Measurements from ENCODE around the gene CCDC91.

CCDC91 gene

DNA sequence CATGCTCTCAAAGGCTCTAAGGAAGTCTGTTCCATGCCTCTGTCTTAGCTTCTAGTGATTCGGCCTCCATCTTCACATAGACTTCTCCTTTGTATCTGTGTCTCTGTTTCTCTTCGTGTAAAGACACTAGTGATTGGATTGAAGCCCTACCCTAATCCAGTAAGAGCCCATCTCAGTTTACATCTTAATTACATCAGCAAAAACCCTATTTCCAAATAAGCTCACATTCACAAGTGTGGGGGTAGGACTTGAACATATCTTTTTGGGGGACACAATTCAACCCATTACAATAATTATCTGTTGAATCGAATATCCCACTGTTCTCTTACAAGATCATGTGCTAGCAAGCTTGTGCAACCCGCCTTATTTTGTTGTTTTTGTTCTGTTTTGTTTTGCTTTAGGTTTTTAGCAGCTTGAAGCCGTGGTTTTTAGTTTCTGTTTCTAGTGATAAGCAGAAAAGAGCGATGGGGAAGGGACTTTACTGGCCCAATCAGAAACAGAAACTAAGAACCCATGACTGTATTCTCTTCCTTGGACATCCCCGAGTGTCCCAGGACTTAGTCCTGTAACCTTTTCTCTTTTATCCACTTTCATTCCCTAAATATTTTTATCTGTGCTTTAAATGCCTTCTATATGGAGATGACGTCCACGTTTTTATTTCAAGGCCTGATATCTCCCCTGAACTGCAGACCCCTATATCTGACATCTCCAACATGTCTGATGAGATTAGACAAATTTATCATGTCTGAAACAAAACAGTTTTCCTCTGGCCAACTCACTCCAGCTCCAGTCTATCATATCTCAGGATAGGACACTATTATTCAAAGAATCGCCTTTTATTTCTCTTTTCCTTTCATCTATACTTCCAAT lies 353.0 kb downstream of the CCDC91 start:
- DNase-seq = peak in 1 of 5 donors; percentile 49

DNA sequence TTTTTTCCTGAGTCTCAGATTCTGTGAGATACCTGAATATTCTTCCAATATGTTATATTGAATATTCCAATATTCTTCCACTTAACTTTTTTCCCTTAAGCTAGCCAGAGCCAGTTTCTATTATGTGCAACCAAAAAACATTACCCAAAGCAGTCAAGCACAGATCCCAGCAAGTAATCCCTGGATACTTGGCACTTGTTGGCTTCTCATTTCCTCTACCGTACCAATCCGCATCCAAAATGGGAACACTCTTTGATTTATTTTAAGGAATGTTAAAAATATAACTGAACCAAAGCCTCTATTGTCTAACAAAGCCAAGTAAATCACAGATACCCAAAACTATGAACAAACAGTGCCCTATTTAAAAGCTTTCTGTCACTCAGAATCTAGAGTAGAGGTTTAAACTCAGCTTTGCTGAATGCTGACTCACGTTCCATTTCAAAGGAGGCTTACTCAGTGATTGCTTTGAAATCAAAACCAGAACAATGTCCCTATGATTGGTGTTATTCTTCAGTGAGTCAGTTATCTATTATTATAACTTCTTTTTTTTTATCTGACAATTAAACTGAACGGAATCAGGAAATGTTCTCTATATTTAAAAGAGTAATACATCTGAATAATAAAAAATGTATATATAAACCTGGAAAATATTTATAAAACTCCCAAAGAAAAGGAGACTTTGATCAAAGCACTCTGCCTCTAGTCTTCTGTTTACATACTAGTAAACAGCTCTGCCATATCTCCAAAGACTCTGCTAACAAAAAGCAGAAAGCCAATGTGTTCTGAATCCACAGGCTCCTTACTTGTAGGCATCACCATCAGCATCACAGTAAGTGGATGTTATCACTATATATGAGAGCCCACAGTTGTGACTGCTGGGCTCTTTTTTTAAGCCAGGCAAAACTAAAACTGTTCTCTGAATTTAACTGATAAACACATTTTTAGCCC lies 360.8 kb downstream of the CCDC91 start:
- DNase-seq = no peak

DNA sequence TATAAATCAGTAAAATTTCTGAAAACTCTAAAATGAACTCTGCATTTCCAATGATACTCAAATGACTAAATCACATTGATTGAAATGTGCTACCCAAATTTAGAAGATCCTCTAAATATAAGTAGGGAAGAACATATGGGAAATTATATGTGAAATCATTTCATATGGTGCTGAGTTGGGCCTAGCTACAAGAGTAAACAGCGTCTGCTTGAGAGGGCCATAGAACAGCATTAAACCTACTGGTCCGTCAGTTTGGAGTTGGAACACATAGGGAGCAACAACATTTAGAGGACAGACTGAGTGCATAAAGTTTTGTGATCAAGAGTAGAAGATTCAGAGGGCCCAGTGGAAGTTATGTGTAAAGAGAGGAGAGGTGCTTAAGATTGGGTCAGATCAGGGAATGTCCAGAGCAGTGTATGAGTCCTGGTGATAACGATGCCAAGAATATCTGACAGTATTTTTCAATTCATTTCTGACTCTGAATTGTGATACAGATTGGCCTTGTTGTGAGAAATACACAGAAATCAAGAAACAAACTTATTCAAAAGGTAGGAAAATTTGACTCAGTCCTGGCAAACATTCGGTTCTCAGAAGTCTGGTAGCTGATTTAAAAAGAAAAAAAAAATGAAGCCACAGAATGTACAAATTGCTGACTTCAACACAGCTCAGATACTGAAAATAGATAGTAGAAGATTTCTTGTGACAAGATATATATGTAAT lies 362.2 kb downstream of the CCDC91 start:
- peak in 1 of 5 donors; percentile 37 for DNase-seq

DNA sequence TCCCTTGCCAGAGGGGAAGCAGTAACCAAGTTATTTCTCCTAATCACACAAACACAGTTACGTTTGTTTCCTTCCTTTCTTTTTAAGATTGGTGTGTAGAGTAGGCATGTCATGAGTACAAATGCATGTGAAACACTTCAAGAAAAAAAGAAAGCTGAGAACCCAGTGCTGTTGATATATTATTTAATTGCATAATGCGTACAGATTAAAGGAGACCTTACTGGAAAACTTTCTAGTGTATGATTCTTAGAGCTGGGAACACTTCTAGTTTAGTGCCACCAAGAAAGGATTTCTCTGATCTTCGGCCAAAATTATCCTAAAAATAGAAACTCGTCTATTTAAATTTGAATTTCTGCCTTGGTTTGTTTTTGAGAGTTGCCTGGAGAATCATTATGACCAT lies 365.5 kb downstream of the CCDC91 start:
- no peak for DNase-seq

DNA sequence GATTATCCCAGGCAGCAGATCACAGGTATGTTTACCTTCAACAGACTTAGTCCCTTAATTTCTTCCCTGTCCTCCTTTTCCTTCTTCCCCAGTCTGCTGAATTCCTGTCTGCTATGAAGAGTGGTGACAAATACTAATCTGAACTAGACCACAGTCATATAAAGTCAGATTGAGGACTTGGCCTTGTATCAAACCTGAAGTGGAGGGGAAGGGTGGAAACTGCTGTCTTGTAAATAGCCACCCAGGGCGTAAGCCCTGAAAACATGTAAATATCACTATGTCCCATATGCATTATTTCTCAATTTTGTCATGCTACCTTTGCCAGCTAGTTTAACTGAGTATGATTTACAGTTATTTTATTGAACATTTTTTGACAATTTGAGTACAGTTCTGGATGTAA lies 368.0 kb downstream of the CCDC91 start:
- no peak for DNase-seq

DNA sequence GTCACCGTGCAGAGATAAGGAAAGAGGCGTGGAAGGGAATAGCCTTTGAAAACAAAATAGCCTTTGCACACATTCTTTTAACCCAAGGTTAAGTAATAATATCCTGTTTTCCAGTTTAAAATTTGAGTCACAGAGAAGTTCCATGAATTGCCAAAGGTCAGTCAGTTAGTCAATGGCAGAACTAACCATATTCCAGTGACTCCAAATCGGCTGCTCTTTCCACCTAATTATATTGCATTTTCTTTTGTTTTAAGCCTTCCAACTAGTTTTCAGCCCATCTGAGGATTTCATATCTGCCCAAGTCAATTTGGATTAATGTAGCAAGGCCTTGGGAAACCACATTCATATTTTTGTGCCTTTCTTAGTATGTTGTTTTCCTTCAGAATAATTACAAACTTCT lies 373.0 kb downstream of the CCDC91 start:
- no peak for DNase-seq

DNA sequence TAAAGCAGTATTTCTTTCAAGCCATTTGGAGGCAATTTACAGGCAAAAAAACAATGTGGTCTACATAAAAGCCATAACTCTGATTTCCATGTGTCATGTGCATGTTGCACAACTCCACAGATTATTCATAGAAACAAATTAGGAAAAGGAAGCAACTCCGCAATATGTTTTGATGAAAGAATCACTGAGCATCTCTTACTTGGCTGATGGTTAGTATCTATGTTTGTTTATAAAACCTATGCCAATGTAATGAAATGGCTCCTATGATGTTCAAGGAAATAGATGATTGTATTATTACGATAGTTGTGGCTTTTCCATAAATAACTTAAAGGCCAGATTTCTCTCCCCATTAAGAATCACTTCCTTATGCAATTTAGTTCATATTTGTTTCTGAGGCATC lies 373.7 kb downstream of the CCDC91 start:
- no peak for DNase-seq

DNA sequence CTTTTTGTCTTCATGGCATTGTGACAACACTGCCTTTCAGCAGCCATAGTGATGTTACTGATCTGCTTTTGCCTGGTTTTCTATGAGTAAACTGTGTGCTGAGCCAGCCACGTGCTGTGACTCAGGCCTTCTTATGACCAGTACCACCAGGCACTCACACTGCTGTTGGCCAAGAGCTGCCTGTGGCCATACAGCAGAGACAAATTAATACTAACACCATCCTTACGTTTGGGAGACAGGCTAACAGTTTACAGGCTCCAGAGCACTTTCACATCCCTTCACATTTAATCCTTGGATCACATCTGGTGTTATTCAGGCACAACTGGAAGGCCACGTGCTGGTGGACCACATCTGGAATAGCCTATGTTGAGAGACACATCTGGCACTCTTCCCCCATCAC lies 377.9 kb downstream of the CCDC91 start:
- no peak for DNase-seq

DNA sequence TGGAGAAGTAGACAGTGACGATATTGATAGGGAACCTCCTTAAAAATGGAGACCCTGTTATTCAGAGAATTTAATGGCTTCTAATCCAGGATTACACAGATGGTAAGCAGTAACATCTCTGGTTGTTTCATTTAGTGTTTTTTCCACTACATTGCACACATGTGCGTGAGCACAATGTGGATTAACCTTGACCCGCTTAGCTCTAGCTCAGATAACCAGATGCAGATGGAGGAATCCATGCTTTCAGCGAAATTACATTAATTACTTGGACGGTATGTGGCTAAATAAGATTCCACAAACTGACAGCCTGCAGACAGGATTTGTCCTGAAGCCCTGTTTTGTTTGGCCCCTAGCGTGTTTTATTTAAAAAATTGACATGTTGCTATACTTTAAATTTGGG lies 378.4 kb downstream of the CCDC91 start:
- DNase-seq = no peak

DNA sequence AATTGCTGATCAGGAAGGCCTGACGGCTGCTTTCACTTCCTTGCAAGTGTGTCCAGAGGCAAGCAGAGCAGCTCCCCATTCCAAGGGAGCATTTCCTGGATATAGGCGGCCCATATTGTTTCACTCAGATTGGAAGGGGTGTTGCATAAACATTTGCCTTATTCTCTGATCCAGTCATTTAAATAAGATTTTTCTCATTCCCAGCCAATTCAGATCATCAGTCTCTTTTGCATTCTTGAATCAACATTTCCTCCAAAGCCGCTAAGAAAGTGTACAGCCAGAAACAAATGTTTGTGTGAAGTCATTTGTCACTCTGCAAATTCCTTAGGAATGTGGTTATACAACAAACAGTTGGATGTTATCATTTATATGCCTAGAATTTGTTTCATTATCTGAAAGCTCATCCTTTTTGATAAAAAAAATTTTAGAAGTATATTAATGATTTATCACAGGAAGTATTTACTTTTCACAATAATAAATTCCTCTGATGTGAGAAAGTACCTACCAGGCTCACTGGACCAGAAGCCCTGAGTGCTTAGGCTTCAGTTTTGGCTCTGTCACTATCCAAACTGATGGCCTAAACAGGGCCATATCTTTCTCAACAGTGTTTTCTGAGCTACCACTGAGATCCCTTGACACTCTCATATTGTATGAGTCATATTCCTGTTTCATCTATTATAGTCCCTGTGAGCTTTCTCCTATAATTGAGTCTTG lies 379.6 kb downstream of the CCDC91 start:
- peak in 1 of 5 donors; percentile 2 for DNase-seq

DNA sequence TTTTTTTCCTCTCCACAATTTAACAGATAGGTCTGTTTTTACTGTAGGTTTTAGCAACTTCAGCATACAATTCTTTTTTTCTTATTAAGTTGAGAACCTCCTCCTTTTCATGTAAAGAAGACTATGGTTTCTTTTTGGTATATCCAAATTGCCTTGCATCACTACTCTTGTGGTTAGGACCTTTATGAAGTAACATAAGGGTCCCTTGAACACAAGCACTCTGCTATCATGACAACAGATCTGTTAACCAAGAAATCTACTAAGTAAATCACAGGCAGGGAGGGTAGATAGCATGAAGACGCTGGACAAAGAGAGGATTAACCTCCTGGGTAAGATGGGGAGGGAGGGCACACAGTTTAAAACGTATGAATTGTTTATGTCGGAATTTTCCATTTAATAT lies 380.6 kb downstream of the CCDC91 start:
- DNase-seq = no peak

DNA sequence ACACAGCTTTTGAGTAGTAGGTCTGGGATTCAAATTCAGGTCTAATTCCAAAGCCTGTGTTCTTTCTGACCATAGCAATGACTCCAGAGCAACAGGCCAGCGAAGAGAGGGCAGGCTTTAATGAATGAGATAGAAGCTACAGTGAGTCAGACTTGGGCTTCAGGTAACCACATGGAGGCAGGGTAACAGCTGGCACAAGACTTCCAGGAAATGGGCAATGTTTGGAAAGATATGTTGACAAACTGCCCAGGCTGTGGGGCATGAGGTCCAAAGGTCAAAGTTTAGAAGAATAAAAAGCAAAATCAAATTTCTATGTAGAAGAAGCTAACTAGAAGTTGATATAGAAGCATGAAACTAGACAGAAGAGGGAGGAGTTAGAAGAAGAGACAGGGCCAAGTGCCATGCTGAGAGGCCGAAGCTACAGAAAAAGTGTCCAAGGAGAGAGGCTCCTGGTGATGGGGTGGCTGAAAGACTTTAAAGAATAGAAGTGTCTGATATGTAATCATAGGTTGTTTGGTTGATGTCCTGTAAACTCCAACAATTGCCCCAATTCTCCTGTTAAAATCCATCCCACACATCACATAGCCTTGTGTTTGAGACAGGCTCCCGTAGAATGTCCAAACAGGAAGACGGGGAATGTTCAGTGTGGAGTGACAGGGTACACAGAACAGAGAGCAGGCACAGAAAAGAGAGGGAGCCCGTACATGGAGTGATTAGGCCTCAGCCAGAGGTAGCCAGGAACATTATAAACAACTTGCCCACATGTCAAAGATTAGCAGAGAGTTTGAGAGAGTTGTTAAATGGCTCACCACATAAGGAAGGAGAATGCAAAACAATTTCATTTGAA lies 384.7 kb downstream of the CCDC91 start:
- DNase-seq = no peak

DNA sequence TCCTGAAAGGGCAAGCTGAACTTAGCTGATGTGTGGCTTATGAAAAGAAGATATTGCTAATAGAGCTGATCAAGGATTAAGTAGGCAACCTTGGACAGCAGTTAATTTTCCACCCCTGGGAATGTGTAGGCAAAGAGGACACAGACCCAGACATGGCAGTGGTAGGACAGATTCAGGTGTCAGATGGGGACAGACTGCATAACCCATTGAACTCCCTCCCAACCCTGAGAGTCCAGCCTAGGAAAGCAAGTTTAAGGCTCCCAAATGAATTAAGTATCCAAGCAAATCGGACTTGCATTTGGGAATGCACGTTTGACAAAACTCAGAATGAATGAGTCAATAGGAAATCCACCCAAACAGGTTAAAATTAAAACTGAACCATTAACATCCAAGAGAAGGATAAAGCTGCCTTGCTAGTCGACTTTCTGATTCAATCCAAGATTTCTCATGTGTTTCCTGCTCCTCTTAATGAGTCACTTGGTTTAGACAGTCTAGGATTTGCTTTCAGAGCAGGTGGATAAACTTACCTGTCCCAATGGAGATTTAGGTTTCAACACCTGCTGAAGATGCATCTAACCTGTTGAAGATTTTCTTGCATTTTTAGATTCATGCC lies 385.4 kb downstream of the CCDC91 start:
- DNase-seq = no peak

DNA sequence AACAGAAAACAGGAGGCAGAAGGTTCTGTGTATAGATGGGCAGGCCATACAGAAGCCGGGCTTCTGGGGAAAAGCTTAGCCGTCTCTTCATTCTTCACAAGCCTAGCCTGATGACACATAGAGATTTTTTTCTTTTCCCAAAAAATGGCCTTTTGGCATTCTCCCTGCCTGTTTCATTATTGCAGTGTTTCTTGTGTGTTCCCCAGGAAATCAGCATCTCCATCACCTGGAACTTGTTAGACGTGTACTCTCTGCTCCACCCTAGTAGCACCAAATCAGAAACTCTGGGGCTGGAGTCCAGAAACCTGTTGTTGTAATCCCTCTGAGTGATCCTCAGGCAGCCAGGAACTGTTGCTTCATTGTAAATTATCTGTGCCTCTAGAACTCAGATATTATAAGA lies 388.1 kb downstream of the CCDC91 start:
- DNase-seq = no peak

DNA sequence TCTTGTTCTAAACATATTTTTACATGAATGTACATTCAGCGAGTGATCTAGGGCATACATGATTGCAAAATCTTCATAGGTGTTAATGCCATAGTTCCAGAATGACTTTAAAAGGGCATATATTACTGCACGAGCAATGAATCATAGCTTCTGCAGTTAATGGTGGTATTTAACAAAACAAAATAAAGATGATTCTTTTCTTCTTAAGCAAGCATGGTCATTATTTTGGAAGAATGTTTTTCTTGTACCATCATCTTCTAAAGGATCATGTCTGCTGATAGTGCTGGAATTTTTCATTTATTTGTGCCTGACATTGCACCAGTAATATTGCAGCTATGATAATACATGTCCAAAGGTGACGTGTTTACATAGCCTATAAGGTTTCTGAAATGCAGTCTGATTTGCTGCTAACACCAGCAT lies 388.6 kb downstream of the CCDC91 start:
- DNase-seq = no peak

DNA sequence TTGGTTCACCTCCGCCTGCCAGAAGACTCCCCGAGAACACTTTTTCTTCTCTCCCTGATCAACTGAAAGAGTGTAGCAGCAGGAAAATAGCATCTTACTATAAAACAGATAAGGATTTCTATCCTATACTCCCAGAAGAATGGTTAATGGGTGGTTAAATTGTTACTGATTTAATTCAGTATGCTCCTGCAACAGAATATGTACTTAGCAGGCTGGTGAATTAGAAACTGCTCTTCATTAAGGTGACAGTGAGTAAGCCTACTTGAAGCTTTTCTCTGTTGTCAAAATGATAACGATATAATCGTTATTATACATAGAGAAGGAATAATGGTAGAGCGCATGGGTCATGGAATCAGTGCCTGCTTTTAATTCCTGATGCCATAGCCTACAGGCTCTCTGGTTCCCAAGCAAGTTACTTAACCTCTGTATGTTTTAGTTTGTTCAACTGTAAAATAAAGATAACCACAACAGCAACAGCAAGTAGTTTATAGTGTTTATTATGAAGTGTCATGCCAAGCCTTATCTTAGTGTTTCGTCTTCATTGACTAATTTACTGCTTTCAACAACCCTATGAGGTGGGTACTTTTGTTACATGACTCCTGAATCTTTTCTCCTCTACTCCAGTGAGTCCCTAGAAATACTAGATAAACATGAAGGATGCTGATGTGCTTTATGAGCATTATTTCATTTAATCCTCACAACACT lies 392.6 kb downstream of the CCDC91 start:
- no peak for DNase-seq

DNA sequence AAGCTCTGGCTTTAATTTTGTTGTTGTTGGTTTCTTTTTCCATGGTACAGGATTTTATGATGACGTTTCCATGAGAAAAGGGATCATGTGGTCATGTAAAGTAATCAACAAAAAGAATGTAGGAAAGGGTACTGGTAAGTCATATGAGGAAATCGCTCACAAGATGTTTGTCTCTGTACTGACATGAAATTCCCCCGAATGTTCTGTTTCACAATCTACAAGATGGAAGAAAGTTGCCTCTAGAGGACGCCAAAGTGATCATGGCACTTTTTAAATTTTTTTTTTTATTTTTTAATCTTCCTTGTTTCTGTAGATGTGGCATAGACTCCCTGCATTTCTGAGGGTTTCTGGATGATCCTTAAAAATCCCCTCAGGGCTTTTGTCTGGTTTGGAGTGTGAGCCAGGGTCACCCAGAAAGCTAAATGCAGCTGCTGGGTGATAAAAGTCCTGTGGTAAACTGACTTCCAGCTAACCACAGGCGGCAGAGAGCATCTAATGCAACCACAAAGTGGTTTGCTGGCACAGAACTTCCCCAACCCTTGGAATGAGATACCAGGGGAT lies 393.5 kb downstream of the CCDC91 start:
- no peak for DNase-seq

DNA sequence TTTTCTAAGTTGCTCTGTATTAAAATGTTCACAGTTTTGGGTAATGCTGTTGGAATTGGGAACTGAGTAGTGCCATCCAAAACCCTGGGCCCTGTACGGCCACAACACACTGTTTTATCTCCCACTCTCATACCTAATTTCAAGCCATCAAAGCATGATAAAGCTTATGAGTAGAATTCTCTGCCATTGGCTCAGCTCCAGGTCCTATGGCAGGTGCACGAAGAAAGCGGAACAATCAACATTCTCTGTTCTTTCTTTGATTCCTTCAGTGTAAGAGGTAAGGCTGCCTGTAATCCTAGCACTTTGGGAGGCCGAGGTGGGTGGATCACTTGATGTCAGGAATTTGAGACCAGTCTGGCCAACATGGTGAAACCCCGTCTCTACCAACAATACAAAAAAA lies 394.9 kb downstream of the CCDC91 start:
- DNase-seq = no peak

DNA sequence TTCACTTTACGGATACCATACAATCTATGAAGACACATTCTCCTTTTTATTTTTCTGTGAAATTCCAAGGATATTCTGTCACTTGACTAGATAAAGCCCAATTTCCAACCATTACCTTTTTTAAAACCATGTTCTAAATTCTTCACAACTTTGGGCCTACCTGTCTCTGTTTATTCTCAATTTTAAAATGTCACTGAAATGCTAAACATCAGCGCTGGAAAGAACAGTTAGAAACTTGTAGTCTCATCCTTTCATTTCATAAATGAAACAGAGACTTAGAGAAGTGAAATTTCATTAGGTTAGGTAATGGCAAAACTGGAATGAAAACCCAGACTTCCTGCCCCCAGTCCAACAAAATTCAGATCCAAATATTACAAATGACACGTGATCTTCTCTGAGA lies 396.2 kb downstream of the CCDC91 start:
- no peak for DNase-seq

DNA sequence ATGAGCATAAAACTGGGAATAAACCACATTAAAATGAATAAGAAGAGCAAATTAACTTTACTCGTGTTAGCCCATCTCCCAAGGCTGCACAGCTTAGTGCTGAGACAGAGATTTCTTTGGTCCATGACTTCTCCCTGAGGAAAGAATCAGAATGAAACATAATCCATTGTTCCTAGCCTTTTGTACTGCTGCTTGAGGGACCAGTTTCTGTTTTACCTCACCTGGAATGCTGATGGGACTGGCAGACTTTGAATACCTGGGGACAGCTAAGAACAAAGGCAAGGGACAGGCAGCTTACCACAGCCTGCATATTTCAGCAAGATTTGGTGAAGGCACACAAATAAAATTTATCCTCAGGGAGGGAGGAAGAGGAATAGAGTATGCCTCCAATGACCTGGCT lies 401.6 kb downstream of the CCDC91 start:
- DNase-seq = no peak

Measured in T-helper 1 cell (primary cell).